ENCODE measurements around the gene CGB5. TPM values are rescaled to one million over a fixed set of nuclear protein-coding genes. Genes with fewer than 3 reads are reported as not detected.

Gene CGB5
- total RNA-seq, 3 donors from 2014 or later = not detected

DNA sequence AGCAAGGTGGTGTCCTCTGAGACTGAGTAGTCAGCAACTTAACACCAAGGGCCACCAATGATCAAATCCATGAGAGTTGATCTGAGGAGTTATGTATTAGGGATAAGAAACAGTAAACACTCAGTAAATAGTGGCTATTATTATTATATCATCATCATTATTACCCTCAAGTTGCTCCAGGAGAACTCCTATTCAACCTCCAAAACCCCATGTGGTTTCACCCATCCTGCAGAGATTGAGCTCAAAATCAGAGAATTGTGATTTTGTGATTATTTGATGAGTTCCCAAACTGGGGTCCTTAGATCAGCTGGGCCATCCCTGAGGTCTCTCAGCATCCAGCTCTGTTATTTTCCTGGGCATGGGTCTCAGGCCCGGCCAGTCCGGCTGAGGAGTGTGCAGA, 17.4 kb downstream of the CGB5 start:
- TF ChIP-seq, protein P1, sequence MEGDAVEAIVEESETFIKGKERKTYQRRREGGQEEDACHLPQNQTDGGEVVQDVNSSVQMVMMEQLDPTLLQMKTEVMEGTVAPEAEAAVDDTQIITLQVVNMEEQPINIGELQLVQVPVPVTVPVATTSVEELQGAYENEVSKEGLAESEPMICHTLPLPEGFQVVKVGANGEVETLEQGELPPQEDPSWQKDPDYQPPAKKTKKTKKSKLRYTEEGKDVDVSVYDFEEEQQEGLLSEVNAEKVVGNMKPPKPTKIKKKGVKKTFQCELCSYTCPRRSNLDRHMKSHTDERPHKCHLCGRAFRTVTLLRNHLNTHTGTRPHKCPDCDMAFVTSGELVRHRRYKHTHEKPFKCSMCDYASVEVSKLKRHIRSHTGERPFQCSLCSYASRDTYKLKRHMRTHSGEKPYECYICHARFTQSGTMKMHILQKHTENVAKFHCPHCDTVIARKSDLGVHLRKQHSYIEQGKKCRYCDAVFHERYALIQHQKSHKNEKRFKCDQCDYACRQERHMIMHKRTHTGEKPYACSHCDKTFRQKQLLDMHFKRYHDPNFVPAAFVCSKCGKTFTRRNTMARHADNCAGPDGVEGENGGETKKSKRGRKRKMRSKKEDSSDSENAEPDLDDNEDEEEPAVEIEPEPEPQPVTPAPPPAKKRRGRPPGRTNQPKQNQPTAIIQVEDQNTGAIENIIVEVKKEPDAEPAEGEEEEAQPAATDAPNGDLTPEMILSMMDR (IDR thresholded peaks at IDR 0.05) = no peak
- H3K9me3 ChIP-seq = no peaks in the 10 kb centered on the region
- no peak overlapping the region for H3K4me3 ChIP-seq
- DNase-seq = no peak
- H3K4me1 ChIP-seq (ENCODE audit: low read depth) = peaks cover 18% of the 10 kb centered on the region
- intact Hi-C loops (cut with DNase I, micrococcal nuclease) = no loop called here
- H3K36me3 ChIP-seq (ENCODE audit: low read depth) = no peaks in the 10 kb centered on the region
- ATAC-seq = no peak

DNA sequence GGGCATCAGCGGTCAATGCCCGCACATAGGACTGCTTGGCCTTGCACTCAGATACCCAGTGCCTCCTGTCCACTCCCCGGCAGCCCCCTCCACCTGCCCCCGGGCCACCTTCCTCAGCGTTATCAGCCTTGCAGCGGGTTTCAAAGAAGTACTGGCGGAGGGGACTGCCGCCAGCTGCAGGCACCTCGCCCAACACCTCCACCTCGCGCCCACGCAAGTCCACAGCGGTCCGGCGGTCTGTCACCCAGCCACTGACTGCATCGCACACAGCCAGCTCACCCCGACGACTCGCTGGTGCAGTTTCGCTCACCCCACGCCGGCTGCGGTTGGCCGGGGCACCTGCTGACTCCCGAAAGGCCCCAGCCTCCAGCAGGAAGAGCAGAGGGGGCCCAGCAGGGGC, 17.8 kb downstream of the CGB5 start:
- TF ChIP-seq, protein P1 (IDR thresholded peaks at IDR 0.05) = no peak
- no peaks in the 10 kb centered on the region for H3K36me3 ChIP-seq (ENCODE audit: low read depth)
- H3K4me3 ChIP-seq = no peak overlapping the region
- no peak for ATAC-seq
- no peak for DNase-seq
- no peaks in the 10 kb centered on the region for H3K9me3 ChIP-seq
- intact Hi-C loops (cut with DNase I, micrococcal nuclease) = no loop called here
- H3K4me1 ChIP-seq (ENCODE audit: low read depth) = peaks cover 18% of the 10 kb centered on the region

GRCh38 chr19:49064029-49064629, 20.5 kb downstream of the CGB5 start:
- no peak for DNase-seq
- Histone ChIP-seq H3K9me3 (no peaks in the 10 kb centered on the region), H3K4me3 (no peak overlapping the region), H3K36me3 (ENCODE audit: low read depth) (no peaks in the 10 kb centered on the region), H3K4me1 (ENCODE audit: low read depth) (peaks cover 5% of the 10 kb centered on the region)
- intact Hi-C loops (cut with DNase I, micrococcal nuclease) = no loop called here
- peak; percentile 23 for ATAC-seq
- TF ChIP-seq, protein P1 (IDR thresholded peaks at IDR 0.05) = no peak

GRCh38 chr19:49064768-49065611, 21.3 kb downstream of the CGB5 start, which contains the start of gene NTF4:
Gene NTF4 (minus strand): TSS chr19:49064818. CDS start chr19:49061997, 2,821 bp downstream.
- H3K4me3 ChIP-seq = no peak within 1 kb of the TSS
- DNase-seq (peak in 1 of 3 donors; percentile 49), ATAC-seq (peak; percentile 66)
- H3K36me3 ChIP-seq (ENCODE audit: low read depth) = no peaks in the 10 kb centered on the region
- H3K4me1 ChIP-seq (ENCODE audit: low read depth) = peaks cover 5% of the 10 kb centered on the region
- no peaks in the 10 kb centered on the region for H3K9me3 ChIP-seq
- intact Hi-C loops (cut with DNase I, micrococcal nuclease) = no loop called here
- TF ChIP-seq, protein P1 (IDR thresholded peaks at IDR 0.05) = no peak

GRCh38 chr19:49065905-49066512, 22.4 kb downstream of the CGB5 start:
- Histone ChIP-seq H3K36me3 (ENCODE audit: low read depth) (no peaks in the 10 kb centered on the region), H3K4me3 (no peak overlapping the region)

More at GRCh38 chr19:49065905-49066512, 22.4 kb downstream of the CGB5 start:
- TF ChIP-seq, protein P1 (IDR thresholded peaks at IDR 0.05) = no peak
- DNase-seq (no peak), ATAC-seq (no peak)
- intact Hi-C loops (cut with DNase I, micrococcal nuclease) = no loop called here
- no peaks in the 10 kb centered on the region for H3K9me3 ChIP-seq
- peaks cover 5% of the 10 kb centered on the region for H3K4me1 ChIP-seq (ENCODE audit: low read depth)
